ENCODE measurements around the gene GPRC5D. TPM values are rescaled to one million over a fixed set of nuclear protein-coding genes. Genes with fewer than 3 reads are reported as not detected.

GPRC5D gene
- total and polyA plus RNA-seq, 2 experiments from 2014 or later, result not detected

- in situ Hi-C loops (cut with MboI), result no loop called here
- Histone ChIP-seq H3K4me3 (no peak overlapping the region), H3K9me2 (ENCODE audit: insufficient read depth) (no peaks in the 10 kb centered on the region), H3K27me3 (replicated peaks; ENCODE audit: insufficient read depth) (no peaks in the 10 kb centered on the region), H3K36me3 (ENCODE audit: low read depth) (no peaks in the 10 kb centered on the region), H3K9ac (peak overlapping the region; percentile 26; the same call in 1 of the 2 replicates), H3K4me2 (ENCODE audit: unreplicated experiment) (no peak overlapping the region), H2AFZ (no peak overlapping the region), H3K79me2 (ENCODE audit: insufficient read depth) (no peaks in the 10 kb centered on the region), H3K9me3 (ENCODE audit: low read depth) (no peaks in the 10 kb centered on the region), H3F3A (ENCODE audit: insufficient read depth) (peaks cover 11% of the 10 kb centered on the region), H4K20me1 (ENCODE audit: insufficient read depth) (no peaks in the 10 kb centered on the region), H3K4me1 (ENCODE audit: insufficient read depth) (peaks cover 27% of the 10 kb centered on the region), H3K27ac (peak overlapping the region; percentile 31)
- TF ChIP-seq EZH2phosphoT487 (IDR thresholded peaks at IDR 0.05; ENCODE audit: insufficient read depth, low read depth) (no peak), EZH2 (IDR thresholded peaks at IDR 0.05; ENCODE audit: insufficient read depth, poor library complexity, severe bottlenecking) (no peak)
- whole genome bisulfite sequencing, 2 experiments (ENCODE audit: low coverage in 1 of 2, low lambda C conversion rate in 2 of 2, missing lambda C conversion rate in 2 of 2), result 23 to 32% methylated on average over 1 of the region's 1 CpG
- DNase-seq, result peak; percentile 49
These were observed 26.6 kb downstream of the GPRC5D start for GRCh38 chr12:12925388-12925787.

- Histone ChIP-seq H3K27ac (no peak overlapping the region), H3K79me2 (ENCODE audit: insufficient read depth) (no peaks in the 10 kb centered on the region), H3K4me1 (ENCODE audit: insufficient read depth) (peaks cover 27% of the 10 kb centered on the region), H3K36me3 (ENCODE audit: low read depth) (no peaks in the 10 kb centered on the region), H4K20me1 (ENCODE audit: insufficient read depth) (no peaks in the 10 kb centered on the region), H3K9me3 (ENCODE audit: low read depth) (no peaks in the 10 kb centered on the region), H3K9ac (no peak overlapping the region), H3K4me3 (no peak overlapping the region), H3K9me2 (ENCODE audit: insufficient read depth) (no peaks in the 10 kb centered on the region), H2AFZ (no peak overlapping the region), H3K4me2 (ENCODE audit: unreplicated experiment) (no peak overlapping the region), H3K27me3 (replicated peaks; ENCODE audit: insufficient read depth) (no peaks in the 10 kb centered on the region), H3F3A (ENCODE audit: insufficient read depth) (peaks cover 22% of the 10 kb centered on the region)
- DNase-seq, result no peak
- 84 to 88% methylated on average over 4 of the region's 4 CpGs for WGBS, 2 experiments (ENCODE audit: low coverage in 1 of 2, low lambda C conversion rate in 2 of 2, missing lambda C conversion rate in 2 of 2)
- in situ Hi-C loops (cut with MboI), result no loop called here
- TF ChIP-seq EZH2phosphoT487 (IDR thresholded peaks at IDR 0.05; ENCODE audit: insufficient read depth, low read depth) (no peak), EZH2 (IDR thresholded peaks at IDR 0.05; ENCODE audit: insufficient read depth, poor library complexity, severe bottlenecking) (no peak)
These were observed 27.8 kb downstream of the GPRC5D start for GRCh38 chr12:12924169-12924568.

- 95 to 97% methylated on average over 7 of the region's 7 CpGs for WGBS, 2 experiments (ENCODE audit: low coverage in 1 of 2, low lambda C conversion rate in 2 of 2, missing lambda C conversion rate in 2 of 2)
- Histone ChIP-seq H3F3A (ENCODE audit: insufficient read depth) (peaks cover 23% of the 10 kb centered on the region), H3K27ac (no peak overlapping the region), H3K9me3 (ENCODE audit: low read depth) (no peaks in the 10 kb centered on the region), H2AFZ (no peak overlapping the region), H3K9me2 (ENCODE audit: insufficient read depth) (no peaks in the 10 kb centered on the region), H3K4me1 (ENCODE audit: insufficient read depth) (peaks cover 27% of the 10 kb centered on the region), H3K4me3 (no peak overlapping the region), H3K9ac (no peak overlapping the region), H4K20me1 (ENCODE audit: insufficient read depth) (no peaks in the 10 kb centered on the region), H3K79me2 (ENCODE audit: insufficient read depth) (no peaks in the 10 kb centered on the region), H3K36me3 (ENCODE audit: low read depth) (no peaks in the 10 kb centered on the region), H3K4me2 (ENCODE audit: unreplicated experiment) (no peak overlapping the region), H3K27me3 (replicated peaks; ENCODE audit: insufficient read depth) (no peaks in the 10 kb centered on the region)
- DNase-seq, result no peak
- in situ Hi-C loops (cut with MboI), result no loop called here
- TF ChIP-seq EZH2 (IDR thresholded peaks at IDR 0.05; ENCODE audit: insufficient read depth, poor library complexity, severe bottlenecking), result no peak
- TF ChIP-seq EZH2phosphoT487 (IDR thresholded peaks at IDR 0.05; ENCODE audit: insufficient read depth, low read depth), result no peak
These were observed 29.0 kb downstream of the GPRC5D start for GRCh38 chr12:12922978-12923377.

- H3K9me2 ChIP-seq (ENCODE audit: insufficient read depth), result no peaks in the 10 kb centered on the region
- H3K79me2 ChIP-seq (ENCODE audit: insufficient read depth), result no peaks in the 10 kb centered on the region
- DNase-seq, result peak; percentile 84
- no peak overlapping the region for H2AFZ ChIP-seq
- H3K9me3 ChIP-seq (ENCODE audit: low read depth), result no peaks in the 10 kb centered on the region
- H3K36me3 ChIP-seq (ENCODE audit: low read depth), result 0 out of 2 replicates have a peak, but pooled peaks cover 3% of the 10 kb centered on the region
- H3K4me2 ChIP-seq (ENCODE audit: unreplicated experiment), result no peak overlapping the region
- peaks cover 23% of the 10 kb centered on the region for H3F3A ChIP-seq (ENCODE audit: insufficient read depth)
- WGBS, 2 experiments (ENCODE audit: low coverage in 1 of 2, low lambda C conversion rate in 2 of 2, missing lambda C conversion rate in 2 of 2), result 45 to 50% methylated on average over 6 of the region's 6 CpGs
- peak overlapping the region; percentile 27; the same call in 1 of the 2 replicates for H3K27ac ChIP-seq
- H3K9ac ChIP-seq, result no peak overlapping the region
- TF ChIP-seq EZH2 (IDR thresholded peaks at IDR 0.05; ENCODE audit: insufficient read depth, poor library complexity, severe bottlenecking) (no peak), EZH2phosphoT487 (IDR thresholded peaks at IDR 0.05; ENCODE audit: insufficient read depth, low read depth) (no peak)
- no peak overlapping the region for H3K4me3 ChIP-seq
- in situ Hi-C loops (cut with MboI), result no loop called here
- no peaks in the 10 kb centered on the region for H4K20me1 ChIP-seq (ENCODE audit: insufficient read depth)
- H3K27me3 ChIP-seq (replicated peaks; ENCODE audit: insufficient read depth), result no peaks in the 10 kb centered on the region
- peaks cover 27% of the 10 kb centered on the region for H3K4me1 ChIP-seq (ENCODE audit: insufficient read depth)
These were observed 29.8 kb downstream of the GPRC5D start for GRCh38 chr12:12922191-12922616.
